Parathyroid adenoma (tissue), 2 donors: ENCODE data around the gene RYR1.

Source experiments
- H2AFZ ChIP-seq: fragments of 300-600 bp; sonication (generic); one replicate; pipeline ENCODE4 v1.7.0; 2017; ENCODE audit warnings: antibody characterized with exemption, mild to moderate bottlenecking
- H3K27ac ChIP-seq: fragments of 300-600 bp; sonication (generic); one replicate; pipeline ENCODE4 v1.7.0; 2017
- H3K27me3 ChIP-seq: fragments of 300-600 bp; sonication (generic); one replicate; pipeline ENCODE4 v1.7.0; 2017; ENCODE audit warnings: low read length; ENCODE audit not compliant: control insufficient read depth, insufficient read depth
- H3K36me3 ChIP-seq: fragments of 300-600 bp; sonication (generic); one replicate; pipeline ENCODE4 v1.7.0; 2017; ENCODE audit warnings: low read length; ENCODE audit not compliant: control insufficient read depth, insufficient read depth
- H3K4me1 ChIP-seq: fragments of 300-600 bp; sonication (generic); one replicate; pipeline ENCODE4 v1.7.0; 2017; ENCODE audit warnings: control low read depth
- H3K4me2 ChIP-seq: fragments of 300-600 bp; sonication (generic); one replicate; pipeline ENCODE4 v1.7.0; 2017; ENCODE audit warnings: low read length
- H3K4me3 ChIP-seq: fragments of 300-600 bp; sonication (generic); one replicate; pipeline ENCODE4 v1.7.0; 2017; ENCODE audit warnings: low read depth, low read length
- H3K79me2 ChIP-seq: fragments of 300-600 bp; sonication (generic); one replicate; pipeline ENCODE4 v1.7.0; 2017; ENCODE audit warnings: control low read depth
- H3K9ac ChIP-seq: fragments of 300-600 bp; sonication (generic); one replicate; pipeline ENCODE4 v1.7.0; 2017; ENCODE audit warnings: mild to moderate bottlenecking
- H3K9me3 ChIP-seq: fragments of 300-600 bp; sonication (generic); one replicate; pipeline ENCODE4 v1.7.0; 2017; ENCODE audit warnings: low read length; ENCODE audit not compliant: control insufficient read depth
- TF ChIP-seq, protein P1 (sequence below): fragments of 300-600 bp; sonication (generic); IDR thresholded peaks from one replicate; pipeline ENCODE4 v1.7.0; 2017; ENCODE audit warnings: antibody characterized with exemption, mild to moderate bottlenecking
- donor health status: primary hyperparathyroidism.

The RYR1 gene

DNA sequence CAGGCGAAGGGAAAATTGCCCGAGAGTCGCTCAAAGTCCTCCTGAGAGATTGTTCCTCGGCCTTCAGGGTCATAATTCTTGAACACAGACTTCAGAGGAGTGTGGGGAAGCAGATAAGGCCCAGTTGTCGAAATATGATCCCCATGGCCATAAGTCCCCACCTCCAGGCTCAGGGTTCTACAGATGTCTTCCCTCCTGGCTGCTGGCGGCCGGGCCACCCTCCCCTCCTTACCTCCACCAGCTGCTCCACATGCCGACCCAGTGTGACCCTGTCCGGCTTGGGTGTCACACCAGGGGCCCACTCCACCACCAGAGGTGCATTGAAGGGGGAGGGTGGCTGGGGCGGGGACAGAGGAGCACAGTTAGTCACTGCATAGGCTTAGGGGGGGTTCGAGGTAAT lies 20.5 kb upstream of the RYR1 start:
- H3K27ac ChIP-seq, result no peak overlapping the region
- no peaks in the 10 kb centered on the region for H3K36me3 ChIP-seq
- H3K79me2 ChIP-seq, result no peaks in the 10 kb centered on the region
- TF ChIP-seq, protein P1, sequence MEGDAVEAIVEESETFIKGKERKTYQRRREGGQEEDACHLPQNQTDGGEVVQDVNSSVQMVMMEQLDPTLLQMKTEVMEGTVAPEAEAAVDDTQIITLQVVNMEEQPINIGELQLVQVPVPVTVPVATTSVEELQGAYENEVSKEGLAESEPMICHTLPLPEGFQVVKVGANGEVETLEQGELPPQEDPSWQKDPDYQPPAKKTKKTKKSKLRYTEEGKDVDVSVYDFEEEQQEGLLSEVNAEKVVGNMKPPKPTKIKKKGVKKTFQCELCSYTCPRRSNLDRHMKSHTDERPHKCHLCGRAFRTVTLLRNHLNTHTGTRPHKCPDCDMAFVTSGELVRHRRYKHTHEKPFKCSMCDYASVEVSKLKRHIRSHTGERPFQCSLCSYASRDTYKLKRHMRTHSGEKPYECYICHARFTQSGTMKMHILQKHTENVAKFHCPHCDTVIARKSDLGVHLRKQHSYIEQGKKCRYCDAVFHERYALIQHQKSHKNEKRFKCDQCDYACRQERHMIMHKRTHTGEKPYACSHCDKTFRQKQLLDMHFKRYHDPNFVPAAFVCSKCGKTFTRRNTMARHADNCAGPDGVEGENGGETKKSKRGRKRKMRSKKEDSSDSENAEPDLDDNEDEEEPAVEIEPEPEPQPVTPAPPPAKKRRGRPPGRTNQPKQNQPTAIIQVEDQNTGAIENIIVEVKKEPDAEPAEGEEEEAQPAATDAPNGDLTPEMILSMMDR, result no peak
- no peak overlapping the region for H2AFZ ChIP-seq
- no peak overlapping the region for H3K9ac ChIP-seq
- no peaks in the 10 kb centered on the region for H3K9me3 ChIP-seq
- no peaks in the 10 kb centered on the region for H3K27me3 ChIP-seq
- peaks cover under 1% of the 10 kb centered on the region for H3K4me1 ChIP-seq
- H3K4me2 ChIP-seq, result no peak overlapping the region
- no peak overlapping the region for H3K4me3 ChIP-seq

DNA sequence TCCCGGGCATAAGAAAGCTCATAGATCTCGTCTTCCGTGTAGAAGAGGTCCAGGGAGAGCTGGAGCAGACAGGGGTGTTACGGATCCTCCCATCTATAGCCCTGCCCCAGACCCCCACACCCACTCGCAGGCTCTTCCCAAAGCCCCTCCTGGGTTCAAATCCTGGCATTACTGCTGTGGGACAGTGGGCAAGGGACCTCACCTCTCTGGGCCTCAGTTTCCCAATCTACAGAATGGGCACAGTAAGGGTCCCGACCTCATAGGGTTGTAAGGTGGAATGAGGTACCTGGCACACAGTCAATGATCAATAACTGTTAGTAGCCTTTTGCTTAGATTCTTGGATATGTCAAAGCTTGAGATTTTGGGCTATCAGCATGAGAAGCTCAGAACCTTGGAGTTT lies 20.1 kb upstream of the RYR1 start:
- H3K9ac ChIP-seq, result no peak overlapping the region
- no peak overlapping the region for H3K27ac ChIP-seq
- H3K4me3 ChIP-seq, result no peak overlapping the region
- H3K79me2 ChIP-seq, result no peaks in the 10 kb centered on the region
- TF ChIP-seq, protein P1, result no peak
- H3K9me3 ChIP-seq, result no peaks in the 10 kb centered on the region
- peaks cover 3% of the 10 kb centered on the region for H3K4me1 ChIP-seq
- no peak overlapping the region for H2AFZ ChIP-seq
- no peaks in the 10 kb centered on the region for H3K27me3 ChIP-seq
- H3K36me3 ChIP-seq, result no peaks in the 10 kb centered on the region
- H3K4me2 ChIP-seq, result no peak overlapping the region

DNA sequence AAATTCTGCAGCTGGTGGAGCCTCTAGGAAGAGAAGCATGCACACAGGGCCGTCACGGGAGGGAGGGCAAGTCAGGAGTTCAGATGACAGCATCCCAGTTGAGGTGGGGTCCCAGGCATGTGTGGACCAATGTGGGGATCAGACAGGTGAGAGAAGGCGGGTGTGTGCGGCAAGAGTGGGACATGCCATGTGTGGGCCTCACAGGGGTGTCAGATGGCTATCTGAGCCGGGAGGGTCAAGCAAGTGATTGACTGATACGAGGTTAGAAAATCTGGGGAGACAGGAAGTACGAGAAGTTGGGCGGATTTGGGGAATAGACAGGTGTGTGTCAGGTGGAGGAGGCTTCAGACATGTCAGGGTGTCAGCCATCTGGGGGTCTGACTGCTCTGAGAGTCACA lies 16.3 kb upstream of the RYR1 start:
- H3K4me1 ChIP-seq, result peaks cover 3% of the 10 kb centered on the region
- H3K36me3 ChIP-seq, result no peaks in the 10 kb centered on the region
- no peak overlapping the region for H3K4me3 ChIP-seq
- peak overlapping the region; percentile 38 for H2AFZ ChIP-seq
- no peak overlapping the region for H3K9ac ChIP-seq
- H3K9me3 ChIP-seq, result no peaks in the 10 kb centered on the region
- H3K27me3 ChIP-seq, result no peaks in the 10 kb centered on the region
- TF ChIP-seq, protein P1, result no peak
- H3K79me2 ChIP-seq, result no peaks in the 10 kb centered on the region
- no peak overlapping the region for H3K4me2 ChIP-seq
- no peak overlapping the region for H3K27ac ChIP-seq

DNA sequence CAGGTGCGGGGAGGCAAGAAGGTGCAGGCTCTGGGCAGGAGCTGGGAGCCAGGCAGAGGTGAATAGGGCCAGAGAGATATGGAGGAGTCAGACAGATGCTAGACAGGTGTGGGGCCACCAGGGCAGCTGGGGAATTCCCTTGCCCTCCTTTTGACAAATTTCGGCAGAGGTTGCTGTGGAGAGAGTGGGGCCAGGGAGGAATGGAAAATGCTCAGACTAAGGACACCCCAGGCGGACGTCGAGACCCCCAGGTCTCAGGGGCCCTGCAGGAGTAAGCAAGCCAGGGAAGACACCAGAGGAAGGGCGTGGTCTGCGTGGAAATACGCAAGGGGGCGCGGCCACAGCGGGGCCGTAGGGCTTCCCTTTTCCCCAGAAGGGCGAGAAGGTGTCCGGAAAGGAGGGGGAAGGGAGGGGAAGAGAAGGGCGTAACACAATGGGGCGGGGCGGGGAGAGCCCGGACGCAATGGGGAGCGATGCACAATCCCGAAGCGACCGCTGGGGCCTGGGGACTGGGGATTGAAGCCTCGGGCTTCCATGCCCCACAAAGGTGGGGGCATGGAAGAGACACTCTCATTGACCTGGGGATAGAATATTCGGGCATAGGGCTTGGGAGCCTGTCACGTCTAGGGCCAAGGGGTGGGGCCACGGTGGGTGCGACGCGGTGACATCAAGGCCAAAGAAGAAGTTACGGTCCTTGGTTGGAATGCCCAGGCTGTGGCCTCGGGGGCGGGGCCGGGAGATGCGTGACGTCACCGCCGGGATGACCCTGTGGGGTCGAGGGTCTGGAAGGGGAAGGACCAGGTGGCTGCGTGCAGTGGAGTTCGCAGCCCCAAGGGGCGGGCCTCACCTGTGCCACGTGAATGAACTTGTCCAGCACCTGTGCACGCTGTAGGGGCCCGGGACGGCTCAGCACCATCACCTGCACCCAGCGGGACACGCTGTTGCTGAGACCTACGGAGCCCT lies 15.7 kb upstream of the RYR1 start:
- Histone ChIP-seq H3K27ac (no peak overlapping the region), H3K9ac (no peak overlapping the region), H3K79me2 (no peaks in the 10 kb centered on the region), H2AFZ (peak overlapping the region; percentile 38), H3K4me1 (peaks cover 3% of the 10 kb centered on the region), H3K4me2 (peak overlapping the region; percentile 76), H3K9me3 (no peaks in the 10 kb centered on the region), H3K36me3 (no peaks in the 10 kb centered on the region), H3K27me3 (no peaks in the 10 kb centered on the region), H3K4me3 (peak overlapping the region; percentile 32)
- TF ChIP-seq, protein P1, result peak; percentile 5
